Calu3 (cell line): ENCODE measurements around the gene GEMIN7. TPM values are rescaled to one million over a fixed set of nuclear protein-coding genes. Genes with fewer than 3 reads are reported as not detected.
"Not testable (repeated sequence)": the region's sequence is repeated elsewhere in the genome, so short reads cannot be mapped to it uniquely, and the experiment has no call there.

Source experiments
- BruUV-seq: library from RNA; stranded (reverse); fragments of 400-500 nt; replicated peaks from 2 replicates; lab custom pipeline; 2021; lab: Mats Ljungman, UMichigan
- CTCF ChIA-PET: fragments of 300-600 bp; sonication (Branson Sonifier 250); formaldehyde crosslinking; loops from one replicate; lab custom pipeline; 2022; ENCODE audit warnings: antibody characterized with exemption; lab: Charles Lee
- DNase-seq: peaks from one replicate; pipeline ENCODE4 v3.0.0; 2022
- H3K27ac Mint-ChIP-seq: one replicate; pipeline ENCODE4 v1.8.0; 2022; ENCODE audit warnings: mixed read lengths; ENCODE audit not compliant: unreplicated experiment
- H3K27me3 Mint-ChIP-seq: one replicate; pipeline ENCODE4 v1.8.0; 2022; ENCODE audit warnings: mixed read lengths; ENCODE audit not compliant: unreplicated experiment
- H3K36me3 Mint-ChIP-seq: one replicate; pipeline ENCODE4 v1.8.0; 2022; ENCODE audit warnings: mild to moderate bottlenecking, moderate library complexity, mixed read lengths; ENCODE audit not compliant: insufficient read depth, unreplicated experiment
- H3K4me1 Mint-ChIP-seq: one replicate; pipeline ENCODE4 v1.8.0; 2022; ENCODE audit warnings: mild to moderate bottlenecking, low read depth, mixed read lengths; ENCODE audit not compliant: unreplicated experiment
- H3K4me3 Mint-ChIP-seq: one replicate; pipeline ENCODE4 v1.8.0; 2022; ENCODE audit warnings: mild to moderate bottlenecking, low read depth, moderate library complexity, mixed read lengths; ENCODE audit not compliant: unreplicated experiment
- H3K9me3 Mint-ChIP-seq: one replicate; pipeline ENCODE4 v1.8.0; 2022; ENCODE audit warnings: low read depth, mixed read lengths; ENCODE audit not compliant: unreplicated experiment
- CTCF ChIP-seq: fragments of 200-600 bp; IDR thresholded peaks from one replicate; pipeline ENCODE4 v1.8.0; 2022; ENCODE audit warnings: antibody characterized with exemption; ENCODE audit not compliant: unreplicated experiment
- intact Hi-C: fragments of 100-400 bp; cut with micrococcal nuclease; formaldehyde crosslinking; loops from one replicate; pipeline ENCODE4 v1.10.0; 2022; ENCODE audit not compliant: unreplicated experiment
- total RNA-seq: library from RNA; stranded (reverse); gene quantifications from 2 replicates; pipeline ENCODE4 v1.2.3, GENCODE V29; 2022

GEMIN7 gene
- total RNA-seq, 1 experiment from 2014 or later, result 36.0 TPM

GRCh38 chr19:45117167-45117594, 38.1 kb downstream of the GEMIN7 start:
- TF ChIP-seq CTCF, result no peak
- intact Hi-C loops, result no loop called here
- Mint-ChIP-seq H3K4me3 (no peak overlapping the region), H3K27ac (no peak overlapping the region), H3K36me3 (peaks cover 23% of the 10 kb centered on the region), H3K9me3 (no peaks in the 10 kb centered on the region), H3K4me1 (peaks cover 49% of the 10 kb centered on the region), H3K27me3 (no peaks in the 10 kb centered on the region)
- CTCF ChIA-PET, result interaction anchor here (0.8 kb wide), 1 partner anchor 97 kb away, joined by 3 read pairs; no protein-coding TSS in a partner anchor
- no peak for DNase-seq
- no TSS peak for BruUV-seq

GRCh38 chr19:45117671-45118070, 38.6 kb downstream of the GEMIN7 start:
- Mint-ChIP-seq H3K27me3 (no peaks in the 10 kb centered on the region), H3K4me1 (peaks cover 49% of the 10 kb centered on the region), H3K4me3 (no peak overlapping the region), H3K36me3 (peaks cover 23% of the 10 kb centered on the region), H3K9me3 (no peaks in the 10 kb centered on the region), H3K27ac (no peak overlapping the region)
- BruUV-seq, result no TSS peak
- intact Hi-C loops, result no loop called here
- CTCF ChIA-PET, result interaction anchor here (0.8 kb wide), 2 partner anchors 9 to 96 kb away, joined by 3 to 4 read pairs; no protein-coding TSS in a partner anchor
- no peak for TF ChIP-seq CTCF
- DNase-seq, result no peak

GRCh38 chr19:45118106-45118505, 39.0 kb downstream of the GEMIN7 start:
- no TSS peak for BruUV-seq
- peaks cover 23% of the 10 kb centered on the region for H3K36me3 Mint-ChIP-seq
- CTCF ChIA-PET, result interaction anchor here (0.8 kb wide), 1 partner anchor 9 kb away, joined by 4 read pairs; no protein-coding TSS in a partner anchor
- DNase-seq, result no peak
- peaks cover 49% of the 10 kb centered on the region for H3K4me1 Mint-ChIP-seq
- no peaks in the 10 kb centered on the region for H3K27me3 Mint-ChIP-seq
- TF ChIP-seq CTCF, result no peak
- no peak overlapping the region for H3K4me3 Mint-ChIP-seq
- H3K27ac Mint-ChIP-seq, result no peak overlapping the region
- intact Hi-C loops, result no loop called here
- no peaks in the 10 kb centered on the region for H3K9me3 Mint-ChIP-seq

GRCh38 chr19:45118591-45119355, 39.7 kb downstream of the GEMIN7 start:
- peaks cover 49% of the 10 kb centered on the region for H3K4me1 Mint-ChIP-seq
- H3K4me3 Mint-ChIP-seq, H3K27ac Mint-ChIP-seq, DNase-seq, intact Hi-C loops, H3K27me3 Mint-ChIP-seq, H3K9me3 Mint-ChIP-seq, BruUV-seq: not testable (repeated sequence)
- CTCF ChIA-PET, result interaction anchor here (0.7 kb wide), 1 partner anchor 1092 kb away, joined by 4 read pairs; no protein-coding TSS in a partner anchor
- H3K36me3 Mint-ChIP-seq, result peaks cover 23% of the 10 kb centered on the region

GRCh38 chr19:45119582-45119981, 40.5 kb downstream of the GEMIN7 start:
- DNase-seq, result no peak
- CTCF ChIA-PET, result no interaction called here
- H3K9me3 Mint-ChIP-seq, result no peaks in the 10 kb centered on the region
- H3K36me3 Mint-ChIP-seq, result peaks cover 23% of the 10 kb centered on the region
- H3K4me3 Mint-ChIP-seq, result no peak overlapping the region
- BruUV-seq, result no TSS peak
- peaks cover 51% of the 10 kb centered on the region for H3K4me1 Mint-ChIP-seq
- no peaks in the 10 kb centered on the region for H3K27me3 Mint-ChIP-seq
- TF ChIP-seq CTCF, result no peak
- H3K27ac Mint-ChIP-seq, result no peak overlapping the region
- intact Hi-C loops, result no loop called here
